Ovary (tissue), 9 donors: ENCODE results near the gene ELOVL2. TPM values are rescaled to one million over a fixed set of nuclear protein-coding genes. Genes with fewer than 3 reads are reported as not detected.
"Not testable (repeated sequence)": the region's sequence is repeated elsewhere in the genome, so short reads cannot be mapped to it uniquely, and the experiment has no call there.

ENCODE experiments used
- DNase-seq, 5 donors: peaks; one replicate each; pipeline ENCODE4 v3.0.0-alpha.2; 2019 to 2020
- H3K27ac ChIP-seq, 2 donors: fragments of 200-600 bp; one replicate each; pipeline versions ENCODE4 v1.5.1 to v1.8.0; 2019 to 2022
- H3K27me3 ChIP-seq: fragments of 200-600 bp; one replicate; pipeline ENCODE4 v1.8.0; 2022
- H3K36me3 ChIP-seq: fragments of 200-600 bp; sonication (generic); one replicate; pipeline ENCODE4 v1.5.1; 2019
- H3K4me1 ChIP-seq: one replicate; pipeline ENCODE4 v1.8.1; 2013; ENCODE audit warnings: mild to moderate bottlenecking, moderate library complexity; ENCODE audit not compliant: insufficient read depth
- H3K4me3 ChIP-seq: fragments of 200-600 bp; sonication (generic); one replicate; pipeline ENCODE4 v1.5.1; 2017
- H3K9me3 ChIP-seq, 2 donors: fragments of 200-600 bp in 1 of 2; sonication (generic) in 1 of 2; one replicate each; pipeline versions ENCODE4 v1.5.1 to v1.8.1; 2013 to 2019; ENCODE audit warnings: mild to moderate bottlenecking in 1 of 2, moderate library complexity in 1 of 2
- CTCF ChIP-seq, 3 donors: fragments of 450-650 bp in 2 of 3; fragments of 200-600 bp in 1 of 3; IDR thresholded peaks; one replicate each; pipeline versions ENCODE4 v1.5.1 to v1.8.0; 2016 to 2022; ENCODE audit warnings: antibody characterized with exemption in 3 of 3, mild to moderate bottlenecking in 1 of 3
- EP300 ChIP-seq: sonication (generic); formaldehyde crosslinking; IDR thresholded peaks from one replicate; pipeline ENCODE4 v1.6.1; 2017; ENCODE audit warnings: antibody characterized with exemption
- POLR2A ChIP-seq: fragments of 450-650 bp; IDR thresholded peaks from one replicate; pipeline ENCODE4 v1.6.1; 2017; ENCODE audit warnings: antibody characterized with exemption, mild to moderate bottlenecking, moderate library complexity
- WGBS, 3 donors: extraction: QIAGEN DNeasy Blood & Tissue Kit in 1 of 3; methylation state at CpG; one replicate each; pipeline versions ENCODE4 v1.1.5 to v1.1.7; 2013 to 2017; 5-methylcytosine and 5-hydroxymethylcytosine counted together
- intact Hi-C, 4 donors: fragments of 100-400 bp; cut with DNase I; formaldehyde crosslinking; loops; one replicate each; pipeline versions ENCODE4 v1.11.0 to v1.15.1; 2022 to 2023
- polyA plus RNA-seq, 2 donors: library from polyadenylated mRNA; stranded (reverse); fragments of 200-250 nt in 1 of 2; fragments of 350-450 nt in 1 of 2; fragmentation: Illumina TruSeq in 1 of 2; extraction: RNeasy Lipid Tissue Mini Kit (QIAGEN cat#74804) in 1 of 2; gene quantifications; one replicate each; pipeline ENCODE4 v1.2.3, GENCODE V29; 2013 to 2014
- total RNA-seq, 7 donors: library from RNA; depleted of rRNA in 2 of 7; stranded (reverse); fragments of >200 nt in 2 of 7; fragmentation: NEBNext Ultra II Directional in 3 of 7; extraction: Animal tissue kit (Norgen Biotek cat#: 25700) in 3 of 7; gene quantifications; one replicate each; pipeline versions ENCODE4 v1.1.0 to v1.2.4, GENCODE V29; 2016 to 2023
- donor health status: DM: no; HTN: no; CAD: no; lungs with moderate emphysema.
- donor health status: DM: no; HTN: no; CAD: no.
- donor health status: Bipolar disorder and iron deficiency.
- donor health status: DM: yes; HTN: yes; CAD: no.
- donor health status: DM: no; HTN: no; CAD: no.
- donor health status: DM: yes; HTN: yes; CAD: no.

ELOVL2 gene
- total and polyA plus RNA-seq, 9 donors = 0.11 to 1.4 (median 0.28) TPM; not detected in 1

DNA sequence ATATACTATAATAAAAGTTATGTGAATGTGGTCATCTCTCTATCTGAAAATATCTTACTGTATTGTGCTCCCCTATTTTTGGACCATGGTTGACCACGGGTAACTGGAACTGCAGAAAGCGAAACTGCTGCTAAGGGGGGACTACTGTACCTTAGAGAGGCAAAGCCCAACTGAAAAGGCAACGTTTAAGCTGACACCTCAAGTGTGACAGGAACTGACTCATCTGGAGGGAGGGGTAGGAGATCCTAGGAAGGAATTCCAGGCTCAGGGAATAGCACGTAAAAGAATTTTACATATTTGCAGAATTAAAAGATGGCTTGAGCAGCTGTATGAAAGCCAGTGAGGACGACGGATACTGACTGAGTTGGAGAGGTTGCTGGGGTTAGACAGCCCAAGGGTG lies 34.8 kb downstream of the ELOVL2 start:
- WGBS, 3 donors = 50 to 58% (median 52%) methylated on average over 6 of the region's 6 CpGs
- no peaks in the 10 kb centered on the region for H3K9me3 ChIP-seq
- TF ChIP-seq CTCF (IDR thresholded peaks at IDR 0.05) (no peak), POLR2A (no peak), EP300 (no peak)
- H3K27me3 ChIP-seq = no peaks in the 10 kb centered on the region
- intact Hi-C loops = no loop called here
- no peak for DNase-seq
- no peak overlapping the region for H3K4me3 ChIP-seq
- H3K36me3 ChIP-seq = no peaks in the 10 kb centered on the region
- no peak overlapping the region for H3K27ac ChIP-seq
- no peaks in the 10 kb centered on the region for H3K4me1 ChIP-seq

DNA sequence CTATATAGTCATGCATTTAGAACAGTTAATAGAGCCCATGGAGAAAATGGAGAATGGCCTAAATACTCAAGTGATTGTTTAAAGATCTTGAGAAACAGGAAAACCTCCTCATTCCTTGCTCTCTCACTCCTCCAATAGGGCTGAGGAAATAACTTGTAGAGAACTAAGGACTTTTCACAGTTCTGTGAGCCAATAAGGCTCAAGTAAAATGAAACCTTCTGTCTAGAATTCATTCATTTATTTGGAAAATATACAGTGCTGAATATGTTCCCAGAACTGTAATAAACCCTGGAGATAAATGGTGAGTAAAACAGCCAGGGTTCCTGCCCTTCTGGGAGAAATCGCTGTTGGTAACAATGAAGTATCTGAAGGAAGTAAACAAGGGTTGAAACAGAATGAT lies 35.3 kb downstream of the ELOVL2 start:
- intact Hi-C loops = no loop called here
- no peak for DNase-seq
- TF ChIP-seq POLR2A (no peak), CTCF (IDR thresholded peaks at IDR 0.05) (no peak), EP300 (no peak)
- WGBS, 3 donors = 5 to 11% (median 10%) methylated on average over 1 of the region's 1 CpG
- no peaks in the 10 kb centered on the region for H3K4me1 ChIP-seq
- no peak overlapping the region for H3K27ac ChIP-seq
- no peaks in the 10 kb centered on the region for H3K9me3 ChIP-seq
- no peak overlapping the region for H3K4me3 ChIP-seq
- H3K27me3 ChIP-seq = no peaks in the 10 kb centered on the region
- no peaks in the 10 kb centered on the region for H3K36me3 ChIP-seq

DNA sequence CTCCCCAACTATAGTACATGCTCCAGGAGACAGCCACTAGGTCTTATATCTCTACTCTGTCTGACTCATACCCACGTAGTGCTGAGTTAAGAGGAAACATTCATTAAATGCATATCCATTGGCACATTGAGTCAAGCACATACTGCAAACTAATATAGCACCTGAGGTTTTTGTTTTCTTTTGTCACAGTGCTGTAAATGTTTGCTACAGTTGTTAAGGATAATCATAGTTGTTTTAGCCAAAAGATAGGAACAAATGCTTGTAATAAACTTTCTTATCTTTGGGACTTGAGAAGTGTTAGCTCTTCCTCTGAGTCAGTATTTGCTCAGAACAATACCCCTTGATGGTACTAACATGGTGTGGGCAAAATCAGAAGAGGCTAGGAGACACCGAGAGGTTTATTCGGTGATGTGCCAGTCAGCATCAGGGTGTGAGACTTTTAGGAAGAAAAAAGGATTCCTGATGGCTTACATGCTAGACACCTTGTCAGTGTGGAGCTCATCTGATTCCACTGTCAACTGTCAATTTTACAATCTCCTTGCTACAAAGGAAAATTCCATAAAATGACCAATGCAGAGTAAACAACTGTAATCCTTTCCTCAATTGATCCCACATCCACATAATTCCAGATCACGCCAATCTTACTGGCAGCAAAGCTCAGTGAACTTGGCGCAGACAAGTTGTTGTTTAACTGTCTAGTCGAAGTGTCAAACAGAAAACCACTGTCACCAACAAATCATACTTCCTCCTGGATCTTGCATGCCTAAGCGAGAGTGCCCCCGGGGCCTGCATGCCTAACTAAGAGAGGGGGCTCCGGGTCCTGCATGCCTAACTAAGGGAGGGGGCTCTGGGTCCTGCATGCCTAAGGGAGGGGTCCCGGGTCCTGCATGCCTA lies 36.1 kb downstream of the ELOVL2 start:
- Histone ChIP-seq H3K4me1 (no peaks in the 10 kb centered on the region), H3K36me3 (no peaks in the 10 kb centered on the region), H3K27me3 (no peaks in the 10 kb centered on the region), H3K4me3 (no peak overlapping the region), H3K9me3 (no peaks in the 10 kb centered on the region), H3K27ac (no peak overlapping the region)
- TF ChIP-seq CTCF (IDR thresholded peaks at IDR 0.05) (no peak), EP300 (no peak), POLR2A (no peak)
- intact Hi-C loops = no loop called here
- WGBS, 3 donors = 67 to 77% (median 72%) methylated on average over 10 of the region's 10 CpGs
- no peak for DNase-seq

GRCh38 chr6:11006061-11006460 lies 38.0 kb downstream of the ELOVL2 start:
- H3K36me3 ChIP-seq = no peaks in the 10 kb centered on the region
- intact Hi-C loops = no loop called here
- DNase-seq = no peak
- TF ChIP-seq EP300 (no peak), CTCF (IDR thresholded peaks at IDR 0.05) (no peak), POLR2A (no peak)
- no peaks in the 10 kb centered on the region for H3K27me3 ChIP-seq
- 56 to 65% (median 63%) methylated on average over 4 of the region's 4 CpGs for WGBS, 3 donors
- no peaks in the 10 kb centered on the region for H3K9me3 ChIP-seq
- no peak overlapping the region for H3K4me3 ChIP-seq
- no peak overlapping the region for H3K27ac ChIP-seq
- H3K4me1 ChIP-seq = no peaks in the 10 kb centered on the region

DNA sequence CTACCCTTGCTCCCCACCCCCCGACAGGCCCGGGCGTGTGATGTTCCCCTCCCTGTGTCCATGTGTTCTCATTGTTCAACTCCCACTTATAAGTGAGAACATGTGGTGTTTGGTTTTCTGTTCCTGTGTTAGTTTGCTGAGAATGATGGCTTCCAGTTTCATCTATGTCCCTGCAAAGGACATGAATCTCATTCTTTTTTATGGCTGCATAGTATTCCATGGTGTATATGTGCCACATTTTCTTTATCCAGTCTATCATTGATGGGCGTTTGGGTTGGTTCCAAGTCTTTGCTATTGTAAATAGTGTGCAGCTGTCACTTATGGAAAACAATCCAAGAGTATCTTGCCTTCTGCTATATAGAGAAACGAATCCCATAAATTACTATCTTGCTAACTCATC lies 40.8 kb downstream of the ELOVL2 start:
- WGBS, 3 donors = 84 to 87% (median 85%) methylated on average over 5 of the region's 5 CpGs
- not testable (repeated sequence) for H3K4me3 ChIP-seq

More for the DNA sequence above, 40.8 kb downstream of the ELOVL2 start:
- H3K36me3 ChIP-seq, DNase-seq, H3K27me3 ChIP-seq, H3K27ac ChIP-seq, H3K4me1 ChIP-seq, H3K9me3 ChIP-seq, intact Hi-C loops: not testable (repeated sequence)
